Measurements from ENCODE around the gene NAP1L1. TPM values are rescaled to one million over a fixed set of nuclear protein-coding genes. Genes with fewer than 3 reads are reported as not detected.

NAP1L1 gene
- total and polyA plus RNA-seq, 2 experiments from 2014 or later = 658 to 996 TPM

- TF ChIP-seq POLR2AphosphoS5 (IDR thresholded peaks at IDR 0.05; ENCODE audit: low read depth) (no peak), ZNF114 (CRISPR knock-in tag; IDR thresholded peaks at IDR 0.05) (no peak), ZNF331 (CRISPR knock-in tag; IDR thresholded peaks at IDR 0.05; ENCODE audit: low read depth) (no peak), JUNB (IDR thresholded peaks at IDR 0.05; ENCODE audit: unreplicated experiment) (no peak), REST (IDR thresholded peaks at IDR 0.05; ENCODE audit: unreplicated experiment) (no peak), CREB1 (CRISPR knock-in tag; IDR thresholded peaks at IDR 0.05; ENCODE audit: low read depth) (no peak), EZH2 (IDR thresholded peaks at IDR 0.05; ENCODE audit: low read depth, unreplicated experiment) (no peak), ETS1 (IDR thresholded peaks at IDR 0.05) (no peak), NANOG (IDR thresholded peaks at IDR 0.05; ENCODE audit: borderline replicate concordance) (no peak)
Observed at GRCh38 chr12:76023069-76023690, 61.3 kb downstream of the NAP1L1 start (continued).

GRCh38 chr12:76022506-76022905, 62.0 kb downstream of the NAP1L1 start:
- H3K79me2 ChIP-seq (replicated peaks; ENCODE audit: insufficient read depth) = no peaks in the 10 kb centered on the region
- TF ChIP-seq EZH2 (IDR thresholded peaks at IDR 0.05; ENCODE audit: low read depth, unreplicated experiment) (no peak), ZNF331 (CRISPR knock-in tag; IDR thresholded peaks at IDR 0.05; ENCODE audit: low read depth) (no peak), REST (IDR thresholded peaks at IDR 0.05; ENCODE audit: unreplicated experiment) (no peak), POLR2AphosphoS5 (IDR thresholded peaks at IDR 0.05; ENCODE audit: low read depth) (no peak), STAT1 (IDR thresholded peaks at IDR 0.05; ENCODE audit: unreplicated experiment) (no peak), NANOG (IDR thresholded peaks at IDR 0.05; ENCODE audit: borderline replicate concordance) (no peak), ETS1 (IDR thresholded peaks at IDR 0.05) (no peak), EZH2phosphoT487 (IDR thresholded peaks at IDR 0.05; ENCODE audit: unreplicated experiment) (no peak), ZNF114 (CRISPR knock-in tag; IDR thresholded peaks at IDR 0.05) (no peak), JUNB (IDR thresholded peaks at IDR 0.05; ENCODE audit: unreplicated experiment) (no peak)
- TF ChIP-seq, protein P1, sequence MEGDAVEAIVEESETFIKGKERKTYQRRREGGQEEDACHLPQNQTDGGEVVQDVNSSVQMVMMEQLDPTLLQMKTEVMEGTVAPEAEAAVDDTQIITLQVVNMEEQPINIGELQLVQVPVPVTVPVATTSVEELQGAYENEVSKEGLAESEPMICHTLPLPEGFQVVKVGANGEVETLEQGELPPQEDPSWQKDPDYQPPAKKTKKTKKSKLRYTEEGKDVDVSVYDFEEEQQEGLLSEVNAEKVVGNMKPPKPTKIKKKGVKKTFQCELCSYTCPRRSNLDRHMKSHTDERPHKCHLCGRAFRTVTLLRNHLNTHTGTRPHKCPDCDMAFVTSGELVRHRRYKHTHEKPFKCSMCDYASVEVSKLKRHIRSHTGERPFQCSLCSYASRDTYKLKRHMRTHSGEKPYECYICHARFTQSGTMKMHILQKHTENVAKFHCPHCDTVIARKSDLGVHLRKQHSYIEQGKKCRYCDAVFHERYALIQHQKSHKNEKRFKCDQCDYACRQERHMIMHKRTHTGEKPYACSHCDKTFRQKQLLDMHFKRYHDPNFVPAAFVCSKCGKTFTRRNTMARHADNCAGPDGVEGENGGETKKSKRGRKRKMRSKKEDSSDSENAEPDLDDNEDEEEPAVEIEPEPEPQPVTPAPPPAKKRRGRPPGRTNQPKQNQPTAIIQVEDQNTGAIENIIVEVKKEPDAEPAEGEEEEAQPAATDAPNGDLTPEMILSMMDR (conservative IDR thresholded peaks at IDR 0.05; ENCODE audit: low read depth in 2 of 2) = no peak

More at GRCh38 chr12:76022506-76022905, 62.0 kb downstream of the NAP1L1 start:
- H3K36me3 ChIP-seq (ENCODE audit: insufficient read depth) = no peaks in the 10 kb centered on the region
- H3K9me2 ChIP-seq (ENCODE audit: insufficient read depth) = no peaks in the 10 kb centered on the region
- H3K4me1 ChIP-seq (ENCODE audit: insufficient read depth) = peaks cover 37% of the 10 kb centered on the region
- ATAC-seq = no peak
- no peaks in the 10 kb centered on the region; the same call in 1 of the 2 replicates for H3F3A ChIP-seq (replicated peaks; ENCODE audit: low read depth)
- H3K36me3 Mint-ChIP-seq (ENCODE audit: low read depth) = peaks cover 10% of the 10 kb centered on the region; the same call in 2 of the 3 replicates
- H3K27ac Mint-ChIP-seq = no peak overlapping the region
- H3K9me3 Mint-ChIP-seq = no peaks in the 10 kb centered on the region
- H3K4me2 ChIP-seq = no peak overlapping the region
- H2AFZ ChIP-seq = no peak overlapping the region
- peaks cover 49% of the 10 kb centered on the region for H3K4me1 Mint-ChIP-seq
- no peak overlapping the region for H3K4me3 Mint-ChIP-seq
- H3K4me3 ChIP-seq = no peak overlapping the region
- no peak overlapping the region for H3K27ac ChIP-seq (ENCODE audit: low read depth)
- no peak for DNase-seq (ENCODE audit: low spot score)
- no peaks in the 10 kb centered on the region for H3K27me3 Mint-ChIP-seq (ENCODE audit: insufficient read depth, low read depth, poor library complexity)
- no peaks in the 10 kb centered on the region for H4K20me1 ChIP-seq (replicated peaks; ENCODE audit: insufficient read depth)
- no peaks in the 10 kb centered on the region for H3K27me3 ChIP-seq (ENCODE audit: insufficient read depth)
